ENCODE results near the gene KCNE3. TPM values are rescaled to one million over a fixed set of nuclear protein-coding genes. Genes with fewer than 3 reads are reported as not detected.

The KCNE3 gene
- total and polyA plus RNA-seq, 2 of the 13 experiments (the other 11 are each of a cell fraction or from before 2014, with no cell fraction given): 0.33 to 2.2 TPM

DNA sequence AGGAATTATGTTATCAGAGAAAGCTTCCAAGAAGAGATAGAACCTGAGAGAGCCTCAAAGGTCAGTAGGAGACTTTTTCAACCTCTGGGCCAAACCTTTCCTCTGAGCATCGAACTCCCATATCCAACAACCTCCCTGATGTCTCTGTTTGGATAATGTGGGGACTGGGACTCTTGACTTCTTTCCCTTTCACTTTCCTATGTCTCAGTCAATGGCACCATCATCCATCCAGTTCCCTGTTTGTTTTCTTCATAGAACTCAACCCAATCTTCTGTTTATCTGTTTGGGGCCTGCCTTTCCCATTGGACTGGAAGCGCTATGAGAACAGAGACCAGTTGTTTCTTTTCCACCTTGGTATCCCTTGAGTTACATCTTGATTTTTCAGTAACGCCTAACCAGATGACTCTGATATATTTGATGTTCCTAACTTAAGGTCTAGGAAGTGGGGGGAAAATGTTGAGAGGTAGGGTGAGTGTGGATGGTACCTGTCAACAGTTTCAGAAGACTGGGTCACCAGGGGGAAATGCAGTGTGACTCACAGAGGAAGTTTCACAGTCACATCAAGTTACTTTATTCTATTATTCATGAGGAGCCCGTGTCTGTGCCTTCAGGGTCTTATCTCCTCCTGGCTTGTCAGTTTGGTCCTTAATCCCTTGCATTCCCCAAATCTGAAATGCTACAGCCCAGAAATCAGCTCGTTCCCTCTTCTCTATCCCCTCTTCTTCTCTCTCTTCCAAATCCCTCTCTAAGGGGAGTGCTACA lies 4.5 kb upstream of the KCNE3 start:
- Histone ChIP-seq H3K27me3 (ENCODE audit: control insufficient read depth in 1 of 2, insufficient read depth in 2 of 2, low read length in 2 of 2) (0 out of 5 replicates have a peak, but pooled peaks cover 0 to 1% of the 10 kb centered on the region in 2 experiments), H3K27ac (ENCODE audit: extremely low read length, insufficient read depth, low read length) (no peak overlapping the region), H3K4me2 (ENCODE audit: low read depth, low read length) (no peak overlapping the region), H3K4me3 (replicated peaks in 1 of 3; ENCODE audit: insufficient read depth in 1 of 3, low read depth in 2 of 3, low read length in 3 of 3) (no peak overlapping the region), H3K79me2 (ENCODE audit: insufficient read depth, low read length) (no peaks in the 10 kb centered on the region), H3K4me1 (ENCODE audit: insufficient read depth, low read length) (peaks cover 16% of the 10 kb centered on the region), H3K9ac (ENCODE audit: insufficient read depth, low read depth, low read length) (no peak overlapping the region), H3K36me3 (replicated peaks in 1 of 2; ENCODE audit: control insufficient read depth in 1 of 2, insufficient read depth in 2 of 2, low read length in 2 of 2) (no peaks in the 10 kb centered on the region), H3K9me3 (ENCODE audit: low read length) (no peaks in the 10 kb centered on the region), H2AFZ (ENCODE audit: low read length) (no peak overlapping the region), H4K20me1 (ENCODE audit: insufficient read depth, low read length) (no peaks in the 10 kb centered on the region)
- TF ChIP-seq, protein P1, sequence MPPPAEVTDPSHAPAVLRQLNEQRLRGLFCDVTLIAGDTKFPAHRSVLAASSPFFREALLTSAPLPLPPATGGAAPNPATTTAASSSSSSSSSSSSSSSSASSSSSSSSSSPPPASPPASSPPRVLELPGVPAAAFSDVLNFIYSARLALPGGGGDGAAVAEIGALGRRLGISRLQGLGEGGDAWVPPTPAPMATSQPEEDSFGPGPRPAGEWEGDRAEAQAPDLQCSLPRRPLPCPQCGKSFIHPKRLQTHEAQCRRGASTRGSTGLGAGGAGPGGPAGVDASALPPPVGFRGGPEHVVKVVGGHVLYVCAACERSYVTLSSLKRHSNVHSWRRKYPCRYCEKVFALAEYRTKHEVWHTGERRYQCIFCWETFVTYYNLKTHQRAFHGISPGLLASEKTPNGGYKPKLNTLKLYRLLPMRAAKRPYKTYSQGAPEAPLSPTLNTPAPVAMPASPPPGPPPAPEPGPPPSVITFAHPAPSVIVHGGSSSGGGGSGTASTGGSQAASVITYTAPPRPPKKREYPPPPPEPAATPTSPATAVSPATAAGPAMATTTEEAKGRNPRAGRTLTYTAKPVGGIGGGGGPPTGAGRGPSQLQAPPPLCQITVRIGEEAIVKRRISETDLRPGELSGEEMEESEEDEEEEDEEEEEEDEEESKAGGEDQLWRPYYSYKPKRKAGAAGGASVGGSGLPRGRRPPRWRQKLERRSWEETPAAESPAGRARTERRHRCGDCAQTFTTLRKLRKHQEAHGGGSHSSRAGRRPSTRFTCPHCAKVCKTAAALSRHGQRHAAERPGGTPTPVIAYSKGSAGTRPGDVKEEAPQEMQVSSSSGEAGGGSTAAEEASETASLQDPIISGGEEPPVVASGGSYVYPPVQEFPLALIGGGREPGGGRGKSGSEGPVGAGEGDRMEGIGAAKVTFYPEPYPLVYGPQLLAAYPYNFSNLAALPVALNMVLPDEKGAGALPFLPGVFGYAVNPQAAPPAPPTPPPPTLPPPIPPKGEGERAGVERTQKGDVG (CRISPR knock-in tag; IDR thresholded peaks at IDR 0.05; ENCODE audit: borderline replicate concordance): no peak
- TF ChIP-seq ZNF546 (CRISPR knock-in tag; conservative IDR thresholded peaks at IDR 0.05): no peak
- TF ChIP-seq CBX5 (CRISPR knock-in tag; IDR thresholded peaks at IDR 0.05; ENCODE audit: borderline replicate concordance): no peak
- no peak for TF ChIP-seq SOX5 (CRISPR knock-in tag; IDR thresholded peaks at IDR 0.05; ENCODE audit: borderline replicate concordance)
- no peak for TF ChIP-seq WIZ (CRISPR knock-in tag; IDR thresholded peaks at IDR 0.05)
- TF ChIP-seq ZBTB8A (CRISPR knock-in tag; IDR thresholded peaks at IDR 0.05; ENCODE audit: borderline replicate concordance, low read depth): no peak
- no peak for TF ChIP-seq DMAP1 (CRISPR knock-in tag; IDR thresholded peaks at IDR 0.05)
- no peak for TF ChIP-seq SATB2 (CRISPR knock-in tag; IDR thresholded peaks at IDR 0.05)
- TF ChIP-seq, protein P2, sequence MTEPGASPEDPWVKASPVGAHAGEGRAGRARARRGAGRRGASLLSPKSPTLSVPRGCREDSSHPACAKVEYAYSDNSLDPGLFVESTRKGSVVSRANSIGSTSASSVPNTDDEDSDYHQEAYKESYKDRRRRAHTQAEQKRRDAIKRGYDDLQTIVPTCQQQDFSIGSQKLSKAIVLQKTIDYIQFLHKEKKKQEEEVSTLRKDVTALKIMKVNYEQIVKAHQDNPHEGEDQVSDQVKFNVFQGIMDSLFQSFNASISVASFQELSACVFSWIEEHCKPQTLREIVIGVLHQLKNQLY (CRISPR knock-in tag; IDR thresholded peaks at IDR 0.05): no peak
- ATAC-seq: no peak
- 24% methylated on average over 5 of the region's 5 CpGs for WGBS (ENCODE audit: low lambda C conversion rate)
- intact Hi-C loops (cut with micrococcal nuclease; ENCODE audit: unreplicated experiment) (no loop called here), in situ Hi-C loops (cut with HindIII; ENCODE audit: extremely low pct_ligation_motif_present, low pct_unique_long_range_greater_than_20kb) (no loop called here)
- FAIRE-seq: no peak
- BruUV-seq (replicated peaks): no TSS peak
- CTCF ChIA-PET (ENCODE audit: low intra/inter-chr PET ratio, low total read pairs): no interaction called here
- no peak for DNase-seq (ENCODE audit: low spot score)
- POLR2A ChIA-PET: no interaction called here

Measured in HepG2 (cell line).